GM10266 (cell line): ENCODE data around the gene POTEM.
"Not testable (repeated sequence)": the region's sequence is repeated elsewhere in the genome, so short reads cannot be mapped to it uniquely, and the experiment has no call there.

Experiments used
- DNase-seq: peaks from one replicate; pipeline ENCODE4 v3.0.0; 2012; ENCODE audit errors: extremely low spot score

POTEM gene

GRCh38 chr14:18967134-18967533 lies at the start of gene POTEM:
Gene POTEM, plus strand, starts transcription at chr14:18967434. Its CDS starts 52 bp downstream, at chr14:18967486.
- DNase-seq: not testable (repeated sequence)

- DNase-seq: not testable (repeated sequence)
Observed at GRCh38 chr14:18918345-18918744, 48.9 kb upstream of the POTEM start.

GRCh38 chr14:18920052-18920451 lies 47.2 kb upstream of the POTEM start:
- not testable (repeated sequence) for DNase-seq

GRCh38 chr14:18921055-18921701 lies 46.1 kb upstream of the POTEM start:
- not testable (repeated sequence) for DNase-seq

- DNase-seq: not testable (repeated sequence)
Observed at GRCh38 chr14:18936848-18937247, 30.4 kb upstream of the POTEM start.

GRCh38 chr14:18938733-18939132 lies 28.5 kb upstream of the POTEM start:
- not testable (repeated sequence) for DNase-seq

GRCh38 chr14:18949939-18950338 lies 17.3 kb upstream of the POTEM start:
- not testable (repeated sequence) for DNase-seq

- not testable (repeated sequence) for DNase-seq
Observed at GRCh38 chr14:18953085-18953484, 14.1 kb upstream of the POTEM start.

- not testable (repeated sequence) for DNase-seq
Observed at GRCh38 chr14:18955816-18956215, 11.4 kb upstream of the POTEM start.

- not testable (repeated sequence) for DNase-seq
Observed at GRCh38 chr14:18961576-18961975, 5.7 kb upstream of the POTEM start.

- DNase-seq: not testable (repeated sequence)
Observed at GRCh38 chr14:18962143-18962542, 5.1 kb upstream of the POTEM start.

GRCh38 chr14:18963276-18963675 lies 4.0 kb upstream of the POTEM start:
- DNase-seq: not testable (repeated sequence)

GRCh38 chr14:18964878-18965277 lies 2.4 kb upstream of the POTEM start:
- not testable (repeated sequence) for DNase-seq

GRCh38 chr14:19002566-19002965 lies 35.3 kb downstream of the POTEM start:
- DNase-seq: not testable (repeated sequence)

GRCh38 chr14:19006490-19006889 lies 39.3 kb downstream of the POTEM start:
- not testable (repeated sequence) for DNase-seq

GRCh38 chr14:19007678-19008077 lies 40.4 kb downstream of the POTEM start:
- not testable (repeated sequence) for DNase-seq

- not testable (repeated sequence) for DNase-seq
Observed at GRCh38 chr14:19011029-19011428, 43.8 kb downstream of the POTEM start.

- DNase-seq: not testable (repeated sequence)
Observed at GRCh38 chr14:19011703-19012102, 44.5 kb downstream of the POTEM start.

GRCh38 chr14:19015185-19015584 lies 48.0 kb downstream of the POTEM start:
- DNase-seq: not testable (repeated sequence)

- DNase-seq: not testable (repeated sequence)
Observed at GRCh38 chr14:19025080-19025589, 57.9 kb downstream of the POTEM start.

- DNase-seq: not testable (repeated sequence)
Observed at GRCh38 chr14:19026649-19027351, 59.6 kb downstream of the POTEM start.

GRCh38 chr14:19027895-19028294 lies 60.7 kb downstream of the POTEM start:
- DNase-seq: not testable (repeated sequence)
